BJ (cell line): ENCODE results near the gene IFIH1. TPM values are rescaled to one million over a fixed set of nuclear protein-coding genes. Genes with fewer than 3 reads are reported as not detected.

Experiments
- CTCF ChIA-PET: fragments of 350-600 bp; formaldehyde crosslinking; extraction: SDS; loops from one replicate; lab custom pipeline; 2021; ENCODE audit warnings: antibody characterized with exemption, inconsistent platforms; lab: Yijun Ruan, JAX
- POLR2A ChIA-PET: fragments of 300-600 bp; sonication (Branson Sonifier 250); formaldehyde crosslinking; extraction: SDS; loops from one replicate; lab custom pipeline; 2021; ENCODE audit warnings: antibody characterized with exemption; lab: Charles Lee
- DNase-seq: peaks from one replicate; pipeline ENCODE4 v3.0.0-alpha.2; 2011; ENCODE audit warnings: low read depth
- H3K27me3 ChIP-seq: 2 replicates; pipeline ENCODE4 v1.6.0; 2011; ENCODE audit warnings: low read length; ENCODE audit not compliant: control insufficient read depth, insufficient read depth
- H3K36me3 ChIP-seq: 2 replicates; pipeline ENCODE4 v1.5.1; 2011; ENCODE audit warnings: low read length; ENCODE audit not compliant: control insufficient read depth, insufficient read depth
- H3K4me3 ChIP-seq: 2 replicates; pipeline ENCODE4 v1.5.1; 2011; ENCODE audit warnings: low read depth, mild to moderate bottlenecking, control low read depth, low read length
- CTCF ChIP-seq: IDR thresholded peaks from 2 replicates; pipeline ENCODE4 v1.5.1; 2011; ENCODE audit warnings: low read depth, mild to moderate bottlenecking, control low read depth, inconsistent platforms, low read length, moderate library complexity; ENCODE audit not compliant: insufficient read depth
- polyA minus RNA-seq: library from RNA; depleted of rRNA, polyadenylated mRNA; stranded (reverse); fragments of >200 nt; gene quantifications from 2 replicates; pipeline ENCODE4 v1.2.3, GENCODE V29; 2011; rRNA and poly(A)+ RNA removed
- polyA plus RNA-seq: library from polyadenylated mRNA; depleted of rRNA; stranded (reverse); fragments of >200 nt; gene quantifications from 2 replicates; pipeline ENCODE4 v1.2.3, GENCODE V29; 2011; rRNA removed

IFIH1 gene
- polyA plus RNA-seq, result 0.47 and 0.96 TPM in 2 replicates
- polyA minus RNA-seq, result 0.24 and 0.62 TPM in 2 replicates

DNA sequence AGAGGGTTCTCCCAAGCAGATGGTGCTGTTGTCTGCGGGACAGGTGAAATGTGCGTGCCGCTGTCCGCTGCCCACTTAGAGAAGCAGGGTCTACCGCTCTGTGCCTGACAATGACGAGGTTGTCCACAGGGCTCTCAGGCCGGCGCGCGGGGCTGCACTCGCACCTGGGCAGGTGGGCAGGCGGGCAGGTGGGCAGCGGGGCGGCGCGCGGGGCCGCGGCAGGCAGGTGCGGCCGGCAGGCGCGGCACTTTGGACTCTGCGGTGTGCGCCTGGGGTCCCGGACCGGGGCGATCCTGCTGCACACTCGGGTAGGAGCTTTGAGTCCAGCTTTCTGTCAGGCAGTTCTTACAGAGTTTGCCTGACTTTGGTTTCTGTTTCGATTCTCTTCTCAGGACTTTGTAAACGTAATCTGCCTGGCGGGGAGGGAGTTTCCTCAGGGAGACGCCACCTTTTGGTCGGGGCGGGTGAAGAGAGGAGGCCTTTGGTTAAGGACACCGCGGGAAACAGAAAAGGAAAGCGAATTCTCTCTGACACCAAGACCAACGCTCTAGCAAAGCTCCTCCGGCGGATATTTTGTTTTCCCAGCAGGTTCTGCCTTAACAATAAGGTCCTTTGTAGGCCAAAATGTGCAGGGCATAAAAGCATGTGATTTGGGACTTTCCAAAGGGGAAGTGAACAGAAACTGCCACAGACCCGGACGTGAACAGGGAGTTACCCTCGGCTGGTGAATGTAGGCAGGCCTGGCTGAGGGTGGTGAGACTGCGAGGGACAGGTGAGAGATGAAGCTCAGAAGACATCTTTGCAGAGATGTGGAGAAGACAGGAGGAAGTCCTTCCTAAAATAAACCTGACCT is at the start of gene IFIH1:
Gene IFIH1 (minus strand): TSS at position 357 of the 853 bp plus-strand sequence. CDS start 377 bp downstream, outside the sequence.
- H3K27me3 ChIP-seq, result no peaks in the 10 kb centered on the region
- H3K36me3 ChIP-seq, result no peaks in the 10 kb centered on the region
- peak; percentile 61 for TF ChIP-seq CTCF
- DNase-seq, result peak; percentile 53
- H3K4me3 ChIP-seq, result peak within 1 kb of the TSS; percentile 82
- POLR2A ChIA-PET, result no interaction called here
- CTCF ChIA-PET, result interaction anchor here (0.6 to 1.7 kb wide), 6 partner anchors 9 to 634 kb away, joined by 3 to 6 read pairs (median 4); no protein-coding TSS in a partner anchor

DNA sequence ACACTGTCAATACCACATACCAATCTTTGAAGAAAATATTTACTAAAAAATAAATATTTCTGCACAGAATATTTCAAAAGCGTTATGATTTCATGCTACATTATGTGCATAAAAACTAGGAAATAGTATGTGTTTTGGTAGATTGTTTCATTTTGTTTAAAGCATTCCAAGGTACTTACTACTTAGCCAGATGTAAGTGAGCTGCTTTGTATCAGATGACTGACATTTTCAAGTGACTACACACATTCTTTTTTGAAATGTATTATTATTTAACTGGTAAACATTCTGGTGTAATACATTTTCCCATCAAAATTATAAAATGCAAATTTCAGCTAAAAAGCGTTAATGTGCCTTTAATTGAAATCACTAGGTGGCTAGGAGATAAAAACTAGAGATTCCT is 46.9 kb upstream of the IFIH1 start:
- H3K27me3 ChIP-seq, result no peaks in the 10 kb centered on the region
- no peak for DNase-seq
- CTCF ChIA-PET, result no interaction called here
- no peak for TF ChIP-seq CTCF
- no peaks in the 10 kb centered on the region for H3K36me3 ChIP-seq
- H3K4me3 ChIP-seq, result no peak overlapping the region
- POLR2A ChIA-PET, result no interaction called here

GRCh38 chr2:162344617-162344950 is 26.1 kb upstream of the IFIH1 start:
- DNase-seq, result no peak
- no peak for TF ChIP-seq CTCF
- Histone ChIP-seq H3K36me3 (no peaks in the 10 kb centered on the region), H3K4me3 (peak overlapping the region; percentile 77), H3K27me3 (no peaks in the 10 kb centered on the region)
- ChIA-PET CTCF (no interaction called here), POLR2A (no interaction called here)

GRCh38 chr2:162343824-162344616 is 25.5 kb upstream of the IFIH1 start, which contains the start of gene GCA:
GCA (plus strand) TSS chr2:162344132; CDS start chr2:162344249, 117 bp downstream.
- Histone ChIP-seq H3K4me3 (peak within 1 kb of the TSS; percentile 77), H3K36me3 (no peaks in the 10 kb centered on the region), H3K27me3 (no peaks in the 10 kb centered on the region)
- ChIA-PET CTCF (interaction anchor here (1.0 to 2.3 kb wide), 2 partner anchors 10 to 13 kb away, joined by 3 to 10 read pairs; no protein-coding TSS in a partner anchor), POLR2A (no interaction called here)
- no peak for TF ChIP-seq CTCF
- DNase-seq, result peak; percentile 85

GRCh38 chr2:162343492-162343823 is 25.0 kb upstream of the IFIH1 start:
- H3K27me3 ChIP-seq, result no peaks in the 10 kb centered on the region
- CTCF ChIA-PET, result interaction anchor here (1.0 to 2.3 kb wide), 2 partner anchors 10 to 14 kb away, joined by 3 to 10 read pairs; no protein-coding TSS in a partner anchor
- H3K36me3 ChIP-seq, result no peaks in the 10 kb centered on the region
- no peak for DNase-seq
- TF ChIP-seq CTCF, result no peak
- H3K4me3 ChIP-seq, result peak overlapping the region; percentile 77
- POLR2A ChIA-PET, result no interaction called here
